Colon (tissue), 2 donors: ENCODE measurements around the gene NRXN3.

Experiments
- FAIRE-seq: peaks from 2 replicates; lab custom pipeline; 2012; peaks lifted over from hg19 to GRCh38; lab: Jason Lieb, UNC
- donor health status: control.
- donor health status: control.

Gene NRXN3

DNA sequence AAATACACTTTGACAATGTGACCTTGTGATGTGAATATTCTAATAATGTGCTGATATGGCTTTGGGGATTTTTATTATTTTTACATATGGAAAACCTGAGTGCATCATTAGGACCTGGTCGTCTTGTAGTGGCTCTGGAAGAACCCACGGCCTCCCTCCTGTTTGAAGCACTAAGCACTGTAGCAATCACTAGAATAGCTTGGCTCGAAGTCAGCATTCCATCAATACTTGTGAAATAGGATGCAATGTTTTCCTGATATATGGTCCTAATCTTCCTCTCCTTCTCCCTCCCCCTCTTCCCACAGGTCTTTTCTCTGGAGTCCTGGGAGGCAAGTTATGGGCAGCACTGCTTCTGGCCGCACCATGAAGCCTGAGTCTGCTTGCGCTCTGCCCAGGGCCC, 71.9 kb downstream of the NRXN3 start:
- FAIRE-seq, result no peak

DNA sequence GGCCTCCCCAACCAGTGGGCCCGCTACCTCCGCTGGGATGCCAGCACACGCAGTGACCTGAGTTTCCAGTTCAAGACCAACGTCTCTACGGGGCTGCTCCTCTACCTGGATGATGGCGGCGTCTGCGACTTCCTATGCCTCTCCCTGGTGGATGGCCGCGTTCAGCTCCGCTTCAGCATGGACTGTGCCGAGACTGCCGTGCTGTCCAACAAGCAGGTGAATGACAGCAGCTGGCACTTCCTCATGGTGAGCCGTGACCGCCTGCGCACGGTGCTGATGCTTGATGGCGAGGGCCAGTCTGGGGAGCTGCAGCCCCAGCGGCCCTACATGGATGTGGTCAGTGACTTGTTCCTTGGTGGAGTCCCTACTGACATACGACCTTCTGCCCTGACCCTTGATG, 73.0 kb downstream of the NRXN3 start:
- no peak for FAIRE-seq

DNA sequence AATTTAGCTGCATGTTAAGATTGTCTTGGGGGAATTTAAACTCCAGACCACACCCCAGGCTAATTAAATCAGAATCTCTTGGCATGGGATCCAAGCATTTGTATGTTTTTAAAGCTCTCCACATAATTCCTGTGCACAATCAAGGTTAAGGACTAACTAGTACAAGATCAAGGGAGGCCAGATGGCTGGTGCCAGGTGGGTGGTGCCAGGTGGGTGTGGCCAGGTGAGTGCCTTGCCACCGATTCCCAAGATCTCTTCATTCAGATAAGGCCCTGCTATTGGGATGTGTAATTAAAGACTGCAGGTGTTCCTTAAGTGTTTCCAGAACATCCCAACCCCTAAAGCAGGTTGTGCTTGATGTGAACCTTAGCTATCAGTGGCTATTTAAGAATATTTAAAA, 75.1 kb downstream of the NRXN3 start:
- no peak for FAIRE-seq

DNA sequence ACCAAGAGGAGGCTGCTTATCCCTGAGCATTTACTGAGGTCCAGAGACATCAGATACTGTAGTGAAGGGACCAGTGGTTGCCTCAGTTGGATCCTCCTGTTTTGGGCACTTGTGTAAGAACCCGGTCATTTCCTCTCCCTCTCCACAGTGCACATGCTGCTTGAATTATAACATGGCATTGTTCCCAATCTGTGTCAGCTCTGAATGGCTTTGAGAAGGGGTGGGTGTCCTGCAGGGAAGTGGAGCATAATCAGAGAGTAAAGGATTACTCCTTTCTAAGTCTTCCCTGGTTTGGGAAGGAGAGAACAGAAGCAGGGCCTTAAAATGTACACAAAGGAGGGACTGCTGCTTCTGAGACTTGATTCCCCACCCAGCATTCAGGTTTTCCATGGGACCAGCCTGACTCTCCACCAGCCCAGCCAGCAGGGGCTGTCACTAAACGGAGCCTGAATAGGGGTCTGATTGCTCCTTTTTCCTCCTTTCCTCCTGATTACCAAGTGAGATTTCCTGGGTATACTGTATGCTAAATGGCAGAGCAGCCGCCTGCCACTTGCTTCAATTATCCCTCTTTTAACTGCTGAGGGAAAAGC, 78.4 kb downstream of the NRXN3 start:
- FAIRE-seq, result no peak

DNA sequence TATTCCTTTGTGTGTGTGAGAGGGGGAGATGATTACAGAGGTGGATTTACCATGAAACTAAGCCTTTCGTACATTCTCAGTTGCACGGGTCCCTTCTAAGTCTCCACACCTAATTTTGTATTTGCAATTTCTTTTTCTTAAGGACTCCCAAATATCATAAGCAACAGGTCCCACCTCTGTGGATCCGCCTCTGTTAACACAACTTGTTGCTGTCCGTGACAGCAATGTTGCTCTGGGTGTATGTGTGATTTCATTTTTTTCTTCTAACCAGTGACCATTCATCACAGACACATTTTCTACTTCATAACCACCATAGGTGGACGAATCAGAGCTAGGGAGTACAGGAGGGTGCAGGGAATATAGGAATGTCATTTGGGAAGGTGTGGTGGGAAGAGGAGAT, 81.1 kb downstream of the NRXN3 start:
- FAIRE-seq, result no peak

DNA sequence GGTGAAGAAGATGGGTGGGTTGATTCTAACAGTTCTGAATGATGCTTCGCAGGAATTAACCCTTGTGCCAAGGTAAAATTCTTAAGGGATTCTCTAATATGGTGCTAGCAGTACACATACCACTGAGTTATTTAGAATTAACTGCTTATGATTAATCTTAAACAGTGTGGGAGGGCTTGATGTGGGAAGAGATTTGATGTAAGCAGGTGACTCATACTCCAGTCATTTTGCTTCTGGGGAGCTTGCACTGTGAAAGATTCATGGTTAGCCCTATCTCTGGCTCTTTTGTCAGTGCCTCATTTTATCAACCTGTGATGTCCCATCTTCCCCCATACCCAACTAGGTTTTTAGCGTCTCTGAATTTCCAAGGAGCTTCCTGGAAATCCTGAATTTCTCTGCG, 83.8 kb downstream of the NRXN3 start:
- no peak for FAIRE-seq

DNA sequence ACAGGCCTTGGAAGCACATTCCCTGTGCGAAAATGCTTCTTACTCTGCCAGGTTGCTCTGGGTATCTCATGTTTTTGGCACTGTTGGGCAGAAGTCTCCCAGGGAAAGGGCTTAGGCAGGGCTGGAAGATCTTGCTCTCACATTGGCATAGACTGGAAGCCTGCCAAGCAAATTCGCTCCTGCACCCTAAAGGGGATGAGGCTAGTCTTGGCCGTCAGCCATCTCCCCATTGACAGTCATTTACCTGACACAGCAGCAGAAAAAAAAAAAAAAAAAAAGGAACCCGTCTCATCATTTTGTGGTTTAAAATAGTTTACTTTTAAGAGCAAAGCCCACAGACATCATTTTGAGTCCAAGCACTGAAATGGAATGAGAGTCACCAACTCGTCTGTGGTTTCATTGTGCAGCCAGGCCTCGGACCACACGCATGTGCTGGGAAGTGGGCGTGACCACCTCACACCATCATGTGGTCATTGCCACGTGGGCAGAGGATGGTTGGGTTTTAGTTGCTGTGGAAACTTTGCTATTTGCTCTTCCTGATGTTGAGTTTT, 84.8 kb downstream of the NRXN3 start:
- no peak for FAIRE-seq

DNA sequence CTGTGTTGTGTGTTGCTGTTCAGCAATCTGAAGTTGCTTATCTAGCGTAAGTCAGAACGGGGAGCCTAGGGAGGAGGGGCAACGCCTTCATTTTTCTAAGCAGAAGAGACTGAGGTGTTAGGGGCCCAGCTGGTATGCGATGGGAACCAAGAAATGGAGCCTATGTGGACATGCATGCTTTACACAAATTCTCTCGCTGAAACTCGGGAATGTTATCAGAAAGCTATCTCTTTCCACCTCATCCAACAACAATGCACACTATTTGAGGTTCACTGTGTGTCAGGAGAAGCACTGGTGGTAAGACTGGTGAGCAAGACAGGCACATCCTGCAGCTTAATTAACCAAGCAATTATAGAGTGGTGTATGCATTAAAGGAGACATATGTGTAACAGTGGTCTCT, 89.7 kb downstream of the NRXN3 start:
- FAIRE-seq, result no peak

DNA sequence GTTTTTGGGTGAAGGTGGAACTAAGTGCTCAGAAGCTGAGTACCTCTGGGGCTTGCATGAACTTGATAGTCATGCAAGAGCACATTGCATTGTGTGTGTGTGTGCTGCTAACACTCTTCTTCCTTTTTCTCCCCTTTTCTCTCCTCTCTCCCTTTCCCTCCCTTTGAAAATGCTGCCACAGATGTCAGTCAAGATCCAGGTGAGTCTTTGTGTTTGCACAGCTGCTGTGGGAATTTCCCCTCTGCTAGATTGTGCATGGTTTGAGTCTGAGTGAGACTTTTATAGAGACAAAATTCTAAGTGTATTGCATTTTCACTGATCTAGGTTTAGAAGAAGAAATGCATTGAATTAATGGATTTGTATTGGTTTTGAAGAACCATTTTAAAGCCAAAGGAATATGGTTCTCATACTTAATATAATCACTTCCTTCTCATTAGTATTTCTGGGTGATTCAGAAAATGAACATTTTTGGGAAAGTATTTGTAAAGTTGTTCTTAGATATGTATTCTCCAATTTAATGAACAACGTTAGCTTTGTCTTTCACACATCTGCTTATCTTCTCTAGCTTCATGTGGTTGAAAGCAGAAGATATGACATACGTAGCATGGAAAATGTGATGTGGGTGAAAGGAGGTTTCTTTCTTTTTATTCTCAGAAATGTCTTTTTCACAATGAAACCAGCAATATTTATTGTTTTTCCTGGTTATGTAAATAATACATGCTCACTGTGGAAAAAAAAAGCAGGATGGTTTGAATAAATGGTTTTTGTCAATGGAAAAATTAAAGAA, 108.5 kb downstream of the NRXN3 start:
- no peak for FAIRE-seq

DNA sequence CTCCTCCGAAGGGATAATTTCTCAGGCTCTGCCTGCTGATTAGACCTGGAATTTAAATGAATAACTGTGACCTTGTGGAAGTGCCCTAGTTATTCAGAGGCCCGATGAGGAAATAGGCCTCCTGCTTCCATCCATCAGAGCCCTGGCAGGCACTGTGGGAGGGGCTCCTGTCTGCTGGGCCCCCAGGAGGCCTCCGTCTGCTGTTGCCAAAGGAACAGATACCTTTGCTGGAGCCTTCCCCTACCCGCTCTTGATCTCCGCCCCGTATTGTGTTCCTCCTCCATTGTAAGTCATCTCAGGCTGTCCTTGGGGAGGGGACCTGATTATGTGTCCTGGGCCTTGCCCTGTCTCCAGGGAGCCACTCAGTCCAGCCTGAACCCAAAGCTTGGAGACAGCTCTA, 112.3 kb downstream of the NRXN3 start:
- FAIRE-seq, result no peak

DNA sequence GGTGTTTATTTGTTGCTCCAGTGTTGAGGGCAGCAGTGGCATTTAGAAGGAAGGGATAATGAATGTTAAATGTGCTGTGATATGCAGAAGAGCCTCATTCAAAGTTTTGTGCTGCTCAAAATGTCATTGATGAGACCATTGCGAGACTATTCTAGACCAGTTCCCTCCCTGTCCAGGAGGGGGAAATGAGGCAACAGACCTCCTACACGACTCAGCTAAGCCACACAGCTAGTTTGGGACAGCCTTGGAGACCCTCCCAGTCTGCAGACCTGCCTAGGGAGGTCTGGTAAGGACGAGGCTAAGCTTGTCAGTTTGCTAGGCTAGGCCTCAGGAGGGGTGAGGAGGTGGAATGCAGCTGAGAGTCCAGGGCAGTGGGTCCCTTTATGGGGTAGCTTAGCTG, 116.0 kb downstream of the NRXN3 start:
- no peak for FAIRE-seq

DNA sequence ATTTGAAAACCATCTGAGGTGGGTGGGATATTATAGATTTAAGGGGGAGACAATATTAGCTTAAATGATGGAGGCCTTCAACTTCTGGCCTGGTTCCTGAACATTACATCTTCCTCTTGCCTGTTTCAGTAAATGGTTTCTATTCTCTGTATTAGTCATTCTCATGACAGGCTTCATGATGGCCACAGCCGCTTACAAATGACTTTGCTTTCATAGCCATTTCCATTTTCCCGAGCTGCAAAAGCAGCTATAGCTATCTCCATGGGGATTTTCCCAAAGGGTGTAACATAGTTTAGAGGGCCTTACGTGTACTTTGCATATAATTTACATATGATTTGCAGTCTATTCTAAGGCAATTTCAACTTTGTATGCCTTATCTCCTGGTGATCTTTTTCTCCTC, 121.8 kb downstream of the NRXN3 start:
- no peak for FAIRE-seq

DNA sequence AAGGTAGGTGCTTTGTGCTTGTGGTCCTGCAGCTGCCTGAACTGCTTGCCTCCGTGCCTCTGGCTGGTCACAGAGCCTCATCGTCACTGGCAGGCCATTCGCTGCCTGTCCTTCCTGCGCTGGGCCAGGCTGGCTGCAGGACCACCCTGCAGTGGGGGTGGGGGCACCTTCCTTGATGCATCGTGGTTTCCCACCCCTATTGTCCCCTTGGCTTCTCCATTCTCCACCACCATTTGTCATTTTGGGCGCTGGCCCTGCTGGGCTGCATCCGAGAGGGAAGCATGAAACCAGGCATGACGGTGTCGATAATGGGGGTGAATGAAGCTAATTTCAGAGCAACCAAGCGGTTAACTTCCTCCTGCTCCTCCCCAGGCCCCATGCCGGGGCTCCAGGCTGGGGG, 127.7 kb downstream of the NRXN3 start:
- no peak for FAIRE-seq

DNA sequence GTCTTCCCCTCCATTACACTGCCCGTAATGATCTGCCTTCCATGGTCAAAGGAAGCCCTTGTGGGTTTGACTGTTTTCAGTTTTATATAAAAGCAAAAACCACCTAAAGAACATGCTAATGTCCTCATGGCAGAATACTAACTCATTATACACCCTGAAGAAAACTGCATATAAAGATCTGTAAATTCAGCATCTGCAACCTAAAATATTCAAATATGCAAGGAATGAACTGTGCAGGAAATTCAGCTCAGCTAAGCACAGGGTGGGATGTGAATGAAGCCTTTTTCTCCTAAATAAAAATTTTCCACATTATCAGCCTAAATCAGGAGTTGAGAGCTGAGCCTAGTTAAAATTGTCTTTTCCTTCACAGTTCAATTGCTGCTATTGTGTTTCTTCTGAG, 128.1 kb downstream of the NRXN3 start:
- no peak for FAIRE-seq

DNA sequence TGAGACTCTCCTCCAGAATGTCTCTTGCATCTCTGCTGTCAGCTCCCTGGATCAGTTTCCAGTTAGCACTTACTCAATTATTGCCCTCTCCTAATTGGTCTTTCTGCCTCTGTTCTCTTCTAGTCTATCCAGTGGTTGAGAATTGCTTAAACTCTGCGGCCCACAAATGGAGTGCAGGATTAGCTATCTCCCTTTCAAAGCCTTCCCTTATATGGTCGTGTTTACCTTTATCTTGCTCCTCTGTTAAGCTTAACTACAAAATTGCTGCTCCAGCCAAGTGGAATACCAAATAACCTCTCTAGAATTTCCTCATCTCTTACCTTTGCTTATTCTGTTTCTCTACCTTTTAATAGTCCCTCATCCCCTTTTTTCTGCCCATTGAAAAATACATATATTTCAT, 132.7 kb downstream of the NRXN3 start:
- FAIRE-seq, result no peak

DNA sequence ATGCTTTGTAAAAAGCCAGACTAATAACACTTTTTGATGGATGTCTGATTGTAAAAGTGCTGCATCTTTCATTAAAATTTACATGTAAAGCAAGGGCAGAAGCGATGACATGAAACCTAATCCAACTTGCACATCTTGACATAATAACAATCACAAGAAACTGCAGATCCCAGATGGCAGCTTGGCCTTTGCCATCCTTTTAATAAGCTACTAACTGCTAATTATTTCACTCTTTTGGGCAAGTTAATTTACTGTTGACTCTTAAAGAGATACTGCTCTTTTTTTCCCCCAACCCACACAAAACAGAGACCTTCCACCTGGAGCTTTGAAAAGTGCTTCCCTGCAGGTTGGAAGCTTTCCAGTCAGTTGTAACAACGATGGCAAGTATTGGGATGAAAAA, 137.5 kb downstream of the NRXN3 start:
- no peak for FAIRE-seq

DNA sequence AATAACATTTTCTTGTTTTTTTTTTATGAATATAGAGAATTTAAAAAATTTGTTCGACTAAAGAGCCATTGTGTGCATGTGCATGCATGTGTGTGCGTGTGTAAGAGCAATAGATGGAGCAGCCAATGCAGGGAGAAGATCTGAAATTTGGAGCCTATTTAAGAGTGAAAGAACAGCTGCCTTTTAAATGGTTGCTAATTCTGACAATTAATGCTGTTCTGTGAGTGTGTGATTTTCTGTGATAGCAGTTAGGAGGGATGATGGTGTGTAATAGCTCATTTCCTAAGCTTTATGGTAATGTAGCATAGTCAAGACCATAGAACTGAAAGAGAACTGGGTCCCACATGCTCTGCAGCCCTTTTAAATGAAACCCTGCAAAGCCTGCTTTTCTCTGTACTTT, 137.9 kb downstream of the NRXN3 start:
- no peak for FAIRE-seq

DNA sequence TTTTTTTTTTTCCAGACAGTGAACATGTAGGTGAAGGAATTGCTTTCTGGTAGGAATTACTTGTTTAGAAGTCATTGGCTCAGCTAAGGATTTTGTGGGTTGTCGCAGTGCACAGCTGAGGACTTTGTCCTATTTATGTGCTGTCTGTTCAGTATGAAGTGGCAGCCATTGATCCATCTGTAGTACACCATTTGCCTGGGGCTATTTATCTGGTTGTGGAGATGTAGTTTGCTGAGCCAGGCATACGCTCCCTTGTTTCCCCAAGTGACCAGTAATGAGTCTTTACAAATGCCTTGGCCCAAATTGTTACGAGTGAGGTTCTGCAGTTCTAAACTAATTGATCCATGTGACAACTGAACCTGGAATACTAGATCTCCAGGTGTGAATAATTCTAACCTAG, 140.1 kb downstream of the NRXN3 start:
- FAIRE-seq, result no peak

DNA sequence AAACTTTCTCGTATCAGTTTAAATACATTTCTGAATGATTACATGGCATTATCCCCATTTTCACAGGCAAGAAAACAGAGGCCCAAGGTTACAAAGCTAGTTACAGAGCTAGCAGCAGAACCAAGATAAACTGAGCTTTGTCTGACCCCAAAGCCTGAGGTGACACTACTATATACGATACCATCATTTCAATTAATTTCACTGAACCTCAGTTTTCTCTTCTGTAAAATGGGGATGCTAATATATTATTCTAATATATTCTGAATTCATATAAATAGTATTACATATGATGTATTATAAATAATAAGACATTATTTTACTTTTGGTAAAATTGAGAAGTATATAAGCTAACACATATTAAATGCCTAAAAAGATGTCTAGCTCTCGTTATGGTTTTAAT, 143.3 kb downstream of the NRXN3 start:
- FAIRE-seq, result no peak

DNA sequence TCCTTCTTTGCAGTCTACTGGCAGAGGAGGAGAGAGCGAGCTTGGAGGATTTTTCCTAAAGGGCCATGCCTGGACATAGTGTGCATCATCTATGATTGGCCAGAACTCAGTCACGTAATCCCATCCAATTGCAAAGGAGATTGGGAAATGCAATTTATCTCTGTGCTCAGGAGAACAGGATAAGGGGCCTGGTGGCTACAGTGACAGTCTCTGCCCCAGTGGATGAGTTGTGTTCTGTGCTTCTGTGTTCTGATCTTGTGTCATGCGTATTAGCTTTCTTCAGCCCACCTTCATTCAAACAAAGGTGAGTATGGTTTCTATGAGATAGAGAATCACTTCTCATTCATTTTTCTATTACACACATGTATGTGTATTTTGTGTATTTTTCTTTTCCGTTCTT, 144.3 kb downstream of the NRXN3 start:
- no peak for FAIRE-seq

DNA sequence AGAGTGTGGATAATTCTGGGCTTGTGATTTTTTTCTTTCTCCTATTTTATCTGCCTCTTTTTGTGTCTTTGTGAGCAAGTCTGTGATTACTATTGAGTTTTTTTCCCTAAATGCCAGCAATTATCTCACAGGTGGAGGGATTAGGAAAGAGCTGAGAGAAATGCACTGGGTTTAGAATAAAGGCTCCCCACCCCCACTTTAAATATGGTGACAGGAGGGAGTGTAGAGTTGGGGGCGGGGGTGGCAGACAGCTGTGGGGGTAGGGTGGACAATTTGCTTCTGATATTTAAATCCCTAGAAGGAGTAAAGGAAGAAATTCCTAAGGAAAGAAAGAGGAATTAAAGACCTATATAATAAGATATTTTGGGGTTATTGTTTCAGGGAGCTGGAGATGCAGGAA, 145.9 kb downstream of the NRXN3 start:
- FAIRE-seq, result no peak

DNA sequence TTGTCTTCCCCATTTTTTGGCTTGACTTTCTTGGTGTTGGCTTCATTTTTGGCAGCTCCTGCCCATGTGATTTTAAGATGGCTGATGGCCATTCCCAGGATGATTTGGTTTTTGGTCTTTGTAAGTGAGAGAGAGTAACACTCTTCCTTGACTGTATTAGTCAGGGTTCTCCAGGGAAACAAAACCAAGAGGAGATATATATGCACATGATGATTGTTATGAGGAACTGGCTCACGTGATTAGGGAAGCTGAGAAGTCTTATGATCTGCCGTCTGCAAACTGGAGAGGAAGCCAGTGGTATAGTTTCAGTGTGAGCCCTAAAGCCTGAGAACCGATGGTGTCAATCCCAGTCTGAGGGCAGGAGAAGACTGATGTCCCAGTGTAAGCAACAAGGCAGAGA, 146.6 kb downstream of the NRXN3 start:
- no peak for FAIRE-seq

DNA sequence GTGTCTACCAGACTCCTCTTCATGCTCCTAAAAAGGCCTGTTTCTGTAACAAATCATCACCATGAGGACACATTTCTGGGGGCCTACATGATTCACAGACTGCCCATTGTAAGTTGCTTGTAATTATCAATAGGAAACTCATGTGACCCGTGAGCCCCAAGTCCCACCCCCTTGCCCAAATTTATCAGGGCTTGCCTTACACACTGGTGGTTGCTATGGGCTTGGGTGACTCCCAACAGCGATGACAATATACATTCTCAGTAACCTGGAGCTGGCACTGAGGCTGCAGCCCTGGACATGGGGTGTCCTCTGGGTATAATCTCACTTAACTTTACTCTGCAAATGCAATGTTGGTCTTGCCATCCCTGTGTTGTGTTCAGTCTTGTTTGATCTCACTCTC, 149.2 kb downstream of the NRXN3 start:
- FAIRE-seq, result no peak
